WTC11 (cell line): ENCODE data around the gene ZNF548. TPM values are rescaled to one million over a fixed set of nuclear protein-coding genes. Genes with fewer than 3 reads are reported as not detected.
A peak's percentile ranks its signal among the peaks of the same experiment; 100 is the strongest.

Experiments
- ATAC-seq: fragments of 200-7000 bp; cut with Tn5 transposase; 2 replicates; pipeline ENCODE4 v1.10.0; 2021; ENCODE audit warnings: mild to moderate bottlenecking, moderate library complexity
- CTCF ChIA-PET: fragments of 300-600 bp; sonication (Branson Sonifier 250); formaldehyde crosslinking; loops from one replicate; lab custom pipeline; 2021; ENCODE audit warnings: antibody characterized with exemption; lab: Charles Lee
- POLR2A ChIA-PET: fragments of 350-600 bp; sonication (Branson Sonifier 250); formaldehyde crosslinking; loops from one replicate; lab custom pipeline; 2021; ENCODE audit warnings: antibody characterized with exemption; lab: Charles Lee
- DNase-seq: peaks from one replicate; pipeline ENCODE4 v3.0.0; 2021; ENCODE audit warnings: low spot score
- H3K27ac Mint-ChIP-seq: 2 replicates; pipeline ENCODE4 v1.8.0; 2021; ENCODE audit warnings: mixed read lengths
- H3K27me3 Mint-ChIP-seq: 2 replicates; pipeline ENCODE4 v1.8.0; 2021; ENCODE audit warnings: low read depth, mild to moderate bottlenecking, moderate library complexity, mixed read lengths
- H3K36me3 Mint-ChIP-seq: 2 replicates; pipeline ENCODE4 v1.8.0; 2021; ENCODE audit warnings: mixed read lengths
- H3K4me1 Mint-ChIP-seq: 2 replicates; pipeline ENCODE4 v1.8.0; 2022; ENCODE audit warnings: mixed read lengths
- H3K4me3 Mint-ChIP-seq: 2 replicates; pipeline ENCODE4 v1.8.0; 2021; ENCODE audit warnings: mild to moderate bottlenecking, moderate library complexity, mixed read lengths
- H3K9me3 Mint-ChIP-seq: 2 replicates; pipeline ENCODE4 v1.8.0; 2021; ENCODE audit warnings: mixed read lengths
- ATF2 ChIP-seq: sonication (generic); formaldehyde crosslinking; IDR thresholded peaks from 2 replicates; pipeline ENCODE4 v1.8.1; 2022; ENCODE audit warnings: low read depth, missing genetic modification reagents, borderline replicate concordance
- CDX4 ChIP-seq: fragments of 250-450 bp; sonication (Bioruptor Pico); IDR thresholded peaks from 2 replicates; pipeline ENCODE4 v1.9.0; 2021; ENCODE audit warnings: moderate library complexity, mild to moderate bottlenecking, inconsistent platforms, borderline replicate concordance
- CREB1 ChIP-seq: sonication (generic); formaldehyde crosslinking; IDR thresholded peaks from 2 replicates; pipeline ENCODE4 v1.8.0; 2023; ENCODE audit warnings: mild to moderate bottlenecking, missing genetic modification reagents
- CREM ChIP-seq: sonication (generic); formaldehyde crosslinking; IDR thresholded peaks from 2 replicates; pipeline ENCODE4 v1.8.1; 2022; ENCODE audit warnings: mild to moderate bottlenecking, missing genetic modification reagents, moderate library complexity
- FOXP1 ChIP-seq: sonication (generic); formaldehyde crosslinking; IDR thresholded peaks from 2 replicates; pipeline ENCODE4 v1.8.0; 2022; ENCODE audit warnings: missing genetic modification reagents, mild to moderate bottlenecking, moderate library complexity, borderline replicate concordance
- MAX ChIP-seq: sonication (generic); formaldehyde crosslinking; IDR thresholded peaks from 2 replicates; pipeline ENCODE4 v1.8.0; 2022; ENCODE audit warnings: mild to moderate bottlenecking, missing genetic modification reagents
- MXD4 ChIP-seq: fragments of 250-450 bp; sonication (Bioruptor Pico); IDR thresholded peaks from 2 replicates; pipeline ENCODE4 v1.8.0; 2021; ENCODE audit warnings: mild to moderate bottlenecking, moderate library complexity, borderline replicate concordance
- NFYB ChIP-seq: sonication (generic); formaldehyde crosslinking; conservative IDR thresholded peaks from 2 replicates; pipeline ENCODE4 v1.8.0; 2022; ENCODE audit warnings: low read depth, missing genetic modification reagents
- NR3C1 ChIP-seq: sonication (generic); formaldehyde crosslinking; conservative IDR thresholded peaks from 2 replicates; pipeline ENCODE4 v1.8.1; 2023; ENCODE audit warnings: low read depth, mild to moderate bottlenecking, missing genetic modification reagents
- PRDM15 ChIP-seq: sonication (generic); formaldehyde crosslinking; IDR thresholded peaks from 2 replicates; pipeline ENCODE4 v1.8.0; 2022; ENCODE audit warnings: missing genetic modification reagents
- PREB ChIP-seq: sonication (generic); formaldehyde crosslinking; IDR thresholded peaks from 2 replicates; pipeline ENCODE4 v1.8.1; 2022; ENCODE audit warnings: mild to moderate bottlenecking, missing genetic modification reagents, moderate library complexity, borderline replicate concordance
- SMAD4 ChIP-seq: sonication (generic); formaldehyde crosslinking; IDR thresholded peaks from 2 replicates; pipeline ENCODE4 v1.8.0; 2022; ENCODE audit warnings: mild to moderate bottlenecking, missing genetic modification reagents
- USF1 ChIP-seq: sonication (generic); formaldehyde crosslinking; IDR thresholded peaks from 2 replicates; pipeline ENCODE4 v1.8.0; 2022; ENCODE audit warnings: mild to moderate bottlenecking, missing genetic modification reagents
- ZBTB21 ChIP-seq: sonication (generic); formaldehyde crosslinking; IDR thresholded peaks from 2 replicates; pipeline ENCODE4 v1.8.1; 2023; ENCODE audit warnings: mild to moderate bottlenecking, missing genetic modification reagents, borderline replicate concordance
- ZNF121 ChIP-seq: sonication (generic); formaldehyde crosslinking; IDR thresholded peaks from 2 replicates; pipeline ENCODE4 v1.8.0; 2023; ENCODE audit warnings: missing genetic modification reagents
- ZNF138 ChIP-seq: sonication (generic); formaldehyde crosslinking; conservative IDR thresholded peaks from 2 replicates; pipeline ENCODE4 v1.8.1; 2022; ENCODE audit warnings: mild to moderate bottlenecking, moderate library complexity, missing genetic modification reagents
- ZNF219 ChIP-seq: sonication (generic); formaldehyde crosslinking; IDR thresholded peaks from 2 replicates; pipeline ENCODE4 v1.8.0; 2023; ENCODE audit warnings: missing genetic modification reagents, mild to moderate bottlenecking, borderline replicate concordance
- ZNF317 ChIP-seq: sonication (generic); formaldehyde crosslinking; IDR thresholded peaks from 2 replicates; pipeline ENCODE4 v1.8.1; 2023; ENCODE audit warnings: low read depth, mild to moderate bottlenecking, moderate library complexity, missing genetic modification reagents, borderline replicate concordance
- total RNA-seq: library from RNA; stranded (reverse); gene quantifications from 3 replicates; pipeline ENCODE4 v1.2.3, GENCODE V29; 2021

The ZNF548 gene
- total RNA-seq, 1 experiment from 2014 or later = 11.3 TPM

- no peak for TF ChIP-seq ATF2
- no peak for TF ChIP-seq CREM (CRISPR knock-in tag)
- TF ChIP-seq MXD4 (CRISPR knock-in tag) = no peak
- TF ChIP-seq ZNF138 (CRISPR knock-in tag) = no peak
- TF ChIP-seq, all 79 proteins: peak for 0
Observed at GRCh38 chr19:57380923-57381322, 8.7 kb upstream of the ZNF548 start (continued).

- H3K9me3 Mint-ChIP-seq = peaks cover 19% of the 10 kb centered on the region
- no peaks in the 10 kb centered on the region for H3K4me1 Mint-ChIP-seq
- no peak overlapping the region for H3K27ac Mint-ChIP-seq
- DNase-seq (no peak), ATAC-seq (no peak)
- peaks cover 16% of the 10 kb centered on the region for H3K27me3 Mint-ChIP-seq
- TF ChIP-seq NR3C1 (CRISPR knock-in tag) = no peak
- H3K36me3 Mint-ChIP-seq = peaks cover 14% of the 10 kb centered on the region
- no peak overlapping the region for H3K4me3 Mint-ChIP-seq
- ChIA-PET POLR2A (no interaction called here), CTCF (interaction anchor here (0.7 kb wide), 1 partner anchor 771 kb away, joined by 3 read pairs; no protein-coding TSS in a partner anchor)
Observed at GRCh38 chr19:57382806-57383488, 6.7 kb upstream of the ZNF548 start.

GRCh38 chr19:57389194-57389729 is 392 bp upstream of the ZNF548 start:
- DNase-seq (no peak), ATAC-seq (no peak)
- Mint-ChIP-seq H3K9me3 (no peaks in the 10 kb centered on the region), H3K27ac (peak overlapping the region; percentile 97), H3K4me1 (peaks cover 13% of the 10 kb centered on the region), H3K36me3 (no peaks in the 10 kb centered on the region), H3K27me3 (peaks cover 19% of the 10 kb centered on the region), H3K4me3 (peak overlapping the region; percentile 95)
- CTCF ChIA-PET = interaction anchor here (0.6 to 1.9 kb wide), 8 partner anchors 14 to 285 kb away, joined by 3 to 9 read pairs (median 4); partner anchors contain the start of genes TRAPPC2B, ZNF547 and ZNF549
- POLR2A ChIA-PET = interaction anchor here (0.6 to 1.4 kb wide), 5 partner anchors 26 to 225 kb away, joined by 3 to 6 read pairs (median 4); partner anchors contain the start of genes TRAPPC2B, ZNF134, ZNF264 and ZNF304
- TF ChIP-seq SMAD4 (CRISPR knock-in tag) (no peak), ZNF317 (no peak), ZBTB21 (CRISPR knock-in tag) (no peak), PREB (CRISPR knock-in tag) (no peak), ZNF138 (CRISPR knock-in tag) (no peak), FOXP1 (CRISPR knock-in tag) (no peak), NFYB (CRISPR knock-in tag) (no peak), ZNF219 (CRISPR knock-in tag) (no peak), ZNF121 (CRISPR knock-in tag) (no peak), PRDM15 (CRISPR knock-in tag) (no peak), MAX (CRISPR knock-in tag) (no peak), USF1 (CRISPR knock-in tag) (no peak), CREB1 (CRISPR knock-in tag) (no peak), CDX4 (no peak)
